IMR-90 (cell line): ENCODE data around the gene RCOR3. TPM values are rescaled to one million over a fixed set of nuclear protein-coding genes. Genes with fewer than 3 reads are reported as not detected.
"Not testable (repeated sequence)": the region's sequence is repeated elsewhere in the genome, so short reads cannot be mapped to it uniquely, and the experiment has no call there.

ENCODE experiments used
- ATAC-seq: fragments of 200-7000 bp; cut with Tn5 transposase; 2 replicates; pipeline ENCODE4 v1.9.1; 2020; ENCODE audit warnings: low read depth, mild to moderate bottlenecking, moderate library complexity
- BruUV-seq: library from RNA; stranded (reverse); fragments of 400-500 nt; replicated peaks from 2 replicates; lab custom pipeline; 2021; lab: Mats Ljungman, UMichigan
- CTCF ChIA-PET: fragments of 300-600 bp; formaldehyde crosslinking; extraction: SDS; loops from one replicate; lab custom pipeline; 2021; ENCODE audit warnings: antibody characterized with exemption; lab: Yijun Ruan, JAX
- POLR2A ChIA-PET: fragments of 300-600 bp; sonication (Branson Sonifier 250); formaldehyde crosslinking; loops from one replicate; lab custom pipeline; 2022; ENCODE audit warnings: antibody characterized with exemption; ENCODE audit not compliant: unreplicated experiment; lab: Charles Lee
- DNase-seq: peaks from one replicate; pipeline ENCODE4 v3.0.0; 2013
- H2AFZ ChIP-seq: replicated peaks from 2 replicates; pipeline ENCODE3; 2013; ENCODE audit warnings: low read length, mild to moderate bottlenecking; ENCODE audit not compliant: poor library complexity
- H2AK5ac ChIP-seq: 2 replicates; pipeline ENCODE4 v1.6.1; 2013; ENCODE audit warnings: low read depth, low read length, inconsistent platforms
- H2AK9ac ChIP-seq: replicated peaks from 2 replicates; pipeline ENCODE3; 2013; ENCODE audit warnings: mild to moderate bottlenecking, low read depth, low read length, moderate library complexity; ENCODE audit not compliant: poor library complexity
- H2BK120ac ChIP-seq: 2 replicates; pipeline ENCODE4 v1.6.1; 2013; ENCODE audit warnings: low read depth, low read length, inconsistent platforms
- H2BK15ac ChIP-seq: 3 replicates; pipeline ENCODE4 v1.6.1; 2013; ENCODE audit warnings: low read depth, low read length, inconsistent platforms
- H2BK20ac ChIP-seq: 2 replicates; pipeline ENCODE4 v1.6.1; 2013; ENCODE audit warnings: low read depth, mild to moderate bottlenecking, inconsistent platforms, low read length, moderate library complexity
- H2BK5ac ChIP-seq: 2 replicates; pipeline ENCODE4 v1.6.1; 2013; ENCODE audit warnings: mild to moderate bottlenecking, low read depth, low read length, inconsistent platforms; ENCODE audit not compliant: poor library complexity, severe bottlenecking
- H3K14ac ChIP-seq: replicated peaks from 2 replicates; pipeline ENCODE4 v1.6.1; 2013; ENCODE audit warnings: low read depth, low read length, inconsistent platforms
- H3K18ac ChIP-seq: 2 replicates; pipeline ENCODE4 v1.6.1; 2013; ENCODE audit warnings: low read depth, low read length, control low read depth
- H3K23ac ChIP-seq: 2 replicates; pipeline ENCODE4 v1.6.1; 2013; ENCODE audit warnings: low read depth, low read length, inconsistent platforms
- H3K27ac ChIP-seq: 2 replicates; pipeline ENCODE4 v1.5.1; 2013; ENCODE audit warnings: mild to moderate bottlenecking, control low read depth, low read length; ENCODE audit not compliant: insufficient read depth
- H3K27me3 ChIP-seq: 2 replicates; pipeline ENCODE4 v1.6.1; 2013; ENCODE audit warnings: low read length; ENCODE audit not compliant: control insufficient read depth, insufficient read depth
- H3K36me3 ChIP-seq: 2 replicates; pipeline ENCODE4 v1.6.1; 2013; ENCODE audit warnings: low read length, mixed read lengths; ENCODE audit not compliant: control insufficient read depth, insufficient read depth
- H3K4ac ChIP-seq: 2 replicates; pipeline ENCODE4 v1.6.1; 2013; ENCODE audit warnings: low read depth, low read length, inconsistent platforms
- H3K4me1 ChIP-seq: 2 replicates; pipeline ENCODE4 v1.6.1; 2013; ENCODE audit warnings: low read length, mixed read lengths; ENCODE audit not compliant: control insufficient read depth, insufficient read depth
- H3K4me2 ChIP-seq: 2 replicates; pipeline ENCODE4 v1.6.1; 2013; ENCODE audit warnings: low read depth, mild to moderate bottlenecking, control low read depth, low read length, moderate library complexity
- H3K4me3 ChIP-seq: 2 replicates; pipeline ENCODE4 v1.5.1; 2013; ENCODE audit warnings: low read depth, mild to moderate bottlenecking, control low read depth, low read length, moderate library complexity; ENCODE audit not compliant: insufficient read depth
- H3K56ac ChIP-seq: 2 replicates; pipeline ENCODE4 v1.6.1; 2013; ENCODE audit warnings: low read length, inconsistent platforms; ENCODE audit not compliant: insufficient read depth; ENCODE audit errors: extremely low read depth
- H3K79me1 ChIP-seq, 2 experiments: 2 replicates each; pipeline ENCODE4 v1.6.1; 2013; ENCODE audit warnings: low read length in 2 of 2, inconsistent platforms in 1 of 2, low read depth in 1 of 2
- H3K9ac ChIP-seq: 2 replicates; pipeline ENCODE4 v1.6.1; 2013; ENCODE audit warnings: low read depth, low read length, control low read depth
- H3K9me1 ChIP-seq: 2 replicates; pipeline ENCODE4 v1.6.1; 2013; ENCODE audit warnings: low read length, inconsistent platforms; ENCODE audit not compliant: insufficient read depth
- H3K9me3 ChIP-seq: 2 replicates; pipeline ENCODE4 v1.6.1; 2013; ENCODE audit warnings: low read length; ENCODE audit not compliant: control insufficient read depth, insufficient read depth
- H4K20me1 ChIP-seq: 2 replicates; pipeline ENCODE4 v1.6.1; 2013; ENCODE audit warnings: low read length, inconsistent platforms; ENCODE audit not compliant: insufficient read depth
- H4K5ac ChIP-seq: 2 replicates; pipeline ENCODE4 v1.6.1; 2013; ENCODE audit warnings: mild to moderate bottlenecking, low read depth, low read length, control low read depth
- H4K8ac ChIP-seq, 2 experiments: 2 replicates each; pipeline ENCODE4 v1.6.1; 2013; ENCODE audit warnings: low read depth in 2 of 2, low read length in 2 of 2, control low read depth in 1 of 2, inconsistent platforms in 1 of 2
- H4K91ac ChIP-seq: 2 replicates; pipeline ENCODE4 v1.6.1; 2013; ENCODE audit warnings: low read depth, low read length, inconsistent platforms; ENCODE audit not compliant: insufficient read depth
- WGBS, 2 experiments: methylation state at CpG; one replicate each; pipeline versions ENCODE4 v1.1.5 to v1.1.7; 2013; ENCODE audit warnings: missing lambda C conversion rate in 2 of 2; ENCODE audit not compliant: insufficient read length in 1 of 2; ENCODE audit errors: extremely low coverage in 2 of 2; 5-methylcytosine and 5-hydroxymethylcytosine counted together
- dilution Hi-C: fragments of 300-500 bp; cut with HindIII; formaldehyde crosslinking; loops from one replicate; pipeline ENCODE4 v1.14.3; 2018; ENCODE audit warnings: low sequenced_read_pairs; ENCODE audit not compliant: unreplicated experiment
- in situ Hi-C: fragments of 300-500 bp; cut with MboI; formaldehyde crosslinking; loops from 3 replicates; pipeline ENCODE4 v1.14.3; 2019; ENCODE audit warnings: low sequenced_read_pairs, inconsistent platforms, mixed read lengths
- intact Hi-C: fragments of 100-400 bp; cut with micrococcal nuclease; formaldehyde crosslinking; loops from 2 replicates; pipeline ENCODE4 v1.10.0; 2022
- polyA plus RNA-seq, 3 experiments: library from polyadenylated mRNA; depleted of rRNA; stranded (reverse); fragments of >200 nt; gene quantifications; 2 replicates each; pipeline ENCODE4 v1.2.3, GENCODE V29; 2012; ENCODE audit warnings: low replicate concordance in 1 of 3
- total RNA-seq: library from RNA; depleted of rRNA; stranded (reverse); fragments of >200 nt; gene quantifications from 2 replicates; pipeline ENCODE4 v1.2.3, GENCODE V29; 2012

The RCOR3 gene
- total and polyA plus RNA-seq, 2 of the 4 experiments (the other 2 are of a cell fraction) = 8.1 to 16.4 TPM

DNA sequence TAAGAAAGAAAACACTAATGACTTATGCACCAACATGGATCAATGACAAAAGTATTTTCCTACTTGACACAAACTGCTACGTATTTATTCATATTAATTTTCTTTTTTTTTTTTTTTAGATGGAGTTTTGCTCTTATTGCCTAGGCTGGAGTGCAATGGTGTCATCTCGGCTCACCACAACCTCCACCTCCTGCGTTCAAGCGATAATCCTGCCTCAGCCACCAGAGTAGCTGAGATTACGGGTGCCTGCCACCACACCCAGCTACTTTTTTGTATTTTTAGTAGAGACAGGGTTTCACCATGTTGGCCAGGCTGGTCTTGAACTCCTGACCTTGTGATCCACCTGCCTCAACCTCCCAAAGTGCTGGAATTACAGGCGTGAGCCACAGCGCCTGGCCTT is 62.5 kb downstream of the RCOR3 start:
- H3K4ac ChIP-seq, dilution Hi-C loops, H4K8ac ChIP-seq, H3K4me2 ChIP-seq, H3K27ac ChIP-seq, H3K9ac ChIP-seq, BruUV-seq, H3K27me3 ChIP-seq, H2AK9ac ChIP-seq, H3K36me3 ChIP-seq, H2AFZ ChIP-seq, H2AK5ac ChIP-seq, H3K56ac ChIP-seq, H3K79me1 ChIP-seq, H4K91ac ChIP-seq, H2BK120ac ChIP-seq, H3K4me3 ChIP-seq, DNase-seq, H3K18ac ChIP-seq, H3K23ac ChIP-seq, H3K14ac ChIP-seq, H3K9me3 ChIP-seq, H2BK20ac ChIP-seq, H2BK5ac ChIP-seq, H4K5ac ChIP-seq, H3K4me1 ChIP-seq, ATAC-seq, POLR2A ChIA-PET, H2BK15ac ChIP-seq, CTCF ChIA-PET, H4K20me1 ChIP-seq, H3K9me1 ChIP-seq: not testable (repeated sequence)
- WGBS, 2 experiments = no CpG with 5 or more reads among the region's 7 CpGs
- in situ Hi-C loops = loop anchor here (5.0 to 10.0 kb wide), 2 partner anchors 153 to 326 kb away; no protein-coding TSS in a partner anchor
- intact Hi-C loops = loop anchor here (5.0 kb wide), 1 partner anchor 256 kb away; the partner anchor contains the start of gene SLC30A1
